Hindlimb muscle (tissue), 1 donor: ENCODE measurements around the gene HTR1B. TPM values are rescaled to one million over a fixed set of nuclear protein-coding genes. Genes with fewer than 3 reads are reported as not detected.

ENCODE experiments used
- DNase-seq: peaks from one replicate; pipeline ENCODE4 v3.0.0-alpha.2; 2013
- polyA plus RNA-seq: library from polyadenylated mRNA; unstranded; fragments of 120-200 nt; gene quantifications from one replicate; pipeline ENCODE4 v1.2.1, GENCODE V29; 2013; ENCODE audit not compliant: insufficient read length

HTR1B gene
- polyA plus RNA-seq, 1 donor = not detected

DNA sequence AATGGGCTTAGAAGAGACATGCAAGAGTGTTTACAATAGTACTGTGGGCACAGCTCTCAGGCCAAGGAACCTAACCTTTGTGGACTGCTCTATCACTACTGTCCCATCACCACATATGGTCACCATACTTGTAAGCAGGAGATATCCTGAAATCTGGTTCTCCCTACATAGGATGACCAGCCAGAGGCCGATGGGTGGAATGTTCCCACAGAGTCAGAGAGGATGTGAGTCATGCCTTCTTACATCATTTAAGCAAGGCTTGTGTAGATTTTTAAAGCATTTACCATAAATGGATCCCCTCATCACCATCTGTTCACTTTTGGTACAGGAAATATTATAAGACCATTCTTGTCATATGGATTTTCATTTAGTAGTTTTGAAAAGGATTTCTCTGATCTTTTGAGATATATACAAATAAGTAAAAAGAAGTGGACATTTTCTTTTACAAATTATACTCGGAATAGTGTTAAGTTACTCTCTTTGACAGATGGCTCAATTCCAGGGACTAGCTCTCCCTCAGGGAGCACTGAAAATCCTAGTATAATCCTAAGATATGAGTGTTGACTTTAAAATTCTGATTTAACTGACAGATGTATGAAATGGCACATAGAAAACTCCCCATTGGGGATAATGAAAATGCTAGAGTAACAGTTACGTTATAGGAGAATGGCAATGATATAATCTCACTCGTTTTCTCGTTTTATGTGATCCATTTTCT lies 6.6 kb downstream of the HTR1B start:
- no peak for DNase-seq

DNA sequence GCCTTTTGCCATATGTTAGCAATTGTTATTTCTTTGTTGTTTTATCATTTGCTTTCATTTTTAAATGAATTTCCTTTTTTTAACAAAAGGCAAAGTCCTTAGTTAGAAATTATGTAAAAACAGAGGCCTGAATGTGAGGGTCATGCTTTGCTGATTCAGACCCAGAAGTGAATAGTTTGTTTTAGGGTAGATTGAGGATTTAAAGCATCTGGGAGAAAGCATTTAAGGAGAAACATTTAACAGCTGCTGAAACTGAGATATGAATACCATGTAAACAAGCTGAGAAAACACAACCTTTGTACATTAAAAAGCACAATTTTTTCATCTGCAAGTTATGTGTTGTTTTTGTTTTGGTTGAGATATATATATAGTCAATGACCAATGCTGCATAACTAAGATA lies 8.0 kb downstream of the HTR1B start:
- DNase-seq = no peak

DNA sequence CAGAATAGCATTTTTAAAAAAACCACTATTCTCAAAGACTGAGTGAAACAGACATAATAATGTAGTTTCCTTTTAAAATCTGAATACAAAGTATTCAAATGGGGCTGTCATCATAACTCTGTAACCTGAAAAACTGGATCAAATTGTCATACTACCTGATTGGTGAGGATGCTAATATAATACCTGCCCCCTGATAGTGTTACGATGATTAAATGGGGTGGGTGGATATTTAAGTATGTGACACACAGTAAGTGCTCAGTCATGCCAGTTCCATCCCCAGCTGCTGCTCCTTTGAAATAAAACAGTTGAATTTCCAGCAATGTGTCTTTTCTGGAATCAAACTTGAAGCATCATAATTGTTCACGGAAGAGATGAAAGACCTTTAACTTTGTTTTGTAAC lies 8.9 kb downstream of the HTR1B start:
- DNase-seq = no peak

DNA sequence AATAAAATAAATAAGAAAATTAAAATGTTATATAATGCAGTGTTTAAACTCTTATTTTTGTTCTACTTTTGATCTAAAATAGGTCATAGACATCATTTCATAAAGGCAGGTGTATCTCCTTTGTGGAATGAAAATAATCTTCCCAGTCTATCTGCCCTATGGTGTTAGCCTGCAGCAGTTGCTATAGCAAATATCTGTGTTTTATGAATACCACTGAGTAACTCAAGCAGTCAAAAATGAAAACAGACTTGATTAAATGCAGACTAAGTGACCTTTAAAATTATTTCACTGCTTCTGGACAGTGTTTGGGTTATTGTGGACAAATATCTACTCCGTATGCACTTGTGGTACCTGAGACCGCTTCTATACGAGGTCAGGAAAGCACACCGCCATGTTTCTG lies 11.8 kb downstream of the HTR1B start:
- DNase-seq = no peak

DNA sequence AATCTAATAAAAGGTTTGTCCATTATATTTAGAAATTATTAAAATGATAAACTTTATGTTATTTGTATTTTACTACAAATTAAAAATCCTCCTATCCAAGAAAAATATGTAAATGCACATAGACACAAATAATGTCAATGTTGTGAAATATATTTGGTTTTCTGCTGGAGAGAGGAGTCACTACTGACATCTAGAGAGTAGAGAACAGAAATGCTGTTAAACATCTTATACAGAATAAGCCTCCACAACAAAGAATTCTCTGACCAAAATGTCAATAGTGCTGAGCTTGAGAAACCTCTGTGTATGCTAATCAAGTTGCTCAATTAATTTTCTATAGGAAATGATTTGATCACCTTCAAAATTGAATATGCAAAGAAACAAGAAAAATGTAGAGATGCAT lies 12.4 kb downstream of the HTR1B start:
- DNase-seq = no peak

DNA sequence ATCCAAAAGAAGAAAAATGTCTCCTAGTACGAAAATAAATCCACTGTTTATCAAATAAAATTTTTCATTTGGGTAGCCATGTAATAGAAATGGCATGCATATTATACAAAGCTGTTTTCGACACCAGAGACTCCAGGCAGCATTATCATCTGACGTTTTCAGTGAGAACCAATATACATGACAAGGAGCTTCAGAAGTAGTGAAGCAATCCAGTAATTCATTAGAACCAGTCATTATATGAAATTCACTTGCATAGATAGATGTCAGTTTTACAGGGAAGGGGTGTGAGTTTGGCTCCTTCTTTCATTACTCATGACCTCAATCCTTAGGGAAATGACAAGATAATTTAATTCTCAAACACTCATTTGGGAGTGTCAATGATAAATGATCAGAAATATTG lies 14.7 kb downstream of the HTR1B start:
- DNase-seq = no peak

DNA sequence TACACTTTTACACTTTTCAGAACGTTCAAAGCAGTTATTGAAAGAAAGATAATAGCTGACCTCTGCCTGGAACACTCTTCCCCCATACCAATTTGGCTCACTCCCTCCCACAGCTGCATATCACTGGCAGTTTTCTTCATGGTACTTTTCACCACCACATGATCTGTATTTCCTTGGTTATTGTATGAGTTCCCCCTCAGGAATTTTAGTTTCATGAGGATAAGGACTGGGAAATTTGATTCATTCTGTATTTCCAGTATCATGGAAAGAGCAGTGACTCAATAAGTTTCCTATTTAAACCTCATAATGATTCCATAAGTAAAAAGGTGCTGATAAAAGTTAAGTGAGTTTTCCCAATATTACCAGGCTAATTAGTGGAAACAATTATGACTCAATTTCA lies 16.0 kb downstream of the HTR1B start:
- DNase-seq = no peak

DNA sequence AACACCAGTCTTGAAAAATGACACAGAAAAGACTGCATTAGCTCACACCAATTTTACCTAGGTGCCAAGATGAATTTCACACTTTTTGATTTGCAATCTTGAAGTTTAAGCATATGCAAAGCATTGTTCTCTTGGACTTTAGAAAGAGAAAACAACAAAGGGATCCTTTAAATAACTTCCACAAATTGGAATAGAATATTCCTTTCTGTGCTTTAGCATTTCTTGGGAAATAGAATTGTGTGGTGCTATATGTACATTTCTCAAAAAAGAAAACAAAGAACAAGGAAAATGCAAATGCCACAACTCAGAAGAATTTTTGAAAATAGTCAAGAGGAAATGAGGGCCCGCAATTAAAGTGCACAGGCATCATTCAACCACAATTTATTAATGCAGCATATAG lies 17.0 kb downstream of the HTR1B start:
- DNase-seq = no peak

DNA sequence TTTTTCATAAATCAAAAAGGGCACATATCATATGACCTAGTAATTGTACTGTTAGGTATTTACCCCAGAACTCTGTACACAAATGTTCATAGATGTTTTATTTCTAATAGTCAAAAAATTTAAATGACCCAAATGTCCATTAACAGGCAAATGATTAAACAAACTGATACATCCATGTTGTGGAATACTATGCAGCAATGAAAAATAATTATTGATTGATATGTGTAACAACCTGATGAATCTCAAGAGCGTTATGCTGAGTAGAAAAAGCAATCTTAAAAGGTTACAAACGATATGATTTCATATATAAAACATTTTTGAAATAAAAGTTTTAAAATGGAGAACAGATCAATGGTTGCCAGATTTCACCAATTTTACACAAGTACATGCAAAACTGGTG lies 18.1 kb downstream of the HTR1B start:
- DNase-seq = no peak

DNA sequence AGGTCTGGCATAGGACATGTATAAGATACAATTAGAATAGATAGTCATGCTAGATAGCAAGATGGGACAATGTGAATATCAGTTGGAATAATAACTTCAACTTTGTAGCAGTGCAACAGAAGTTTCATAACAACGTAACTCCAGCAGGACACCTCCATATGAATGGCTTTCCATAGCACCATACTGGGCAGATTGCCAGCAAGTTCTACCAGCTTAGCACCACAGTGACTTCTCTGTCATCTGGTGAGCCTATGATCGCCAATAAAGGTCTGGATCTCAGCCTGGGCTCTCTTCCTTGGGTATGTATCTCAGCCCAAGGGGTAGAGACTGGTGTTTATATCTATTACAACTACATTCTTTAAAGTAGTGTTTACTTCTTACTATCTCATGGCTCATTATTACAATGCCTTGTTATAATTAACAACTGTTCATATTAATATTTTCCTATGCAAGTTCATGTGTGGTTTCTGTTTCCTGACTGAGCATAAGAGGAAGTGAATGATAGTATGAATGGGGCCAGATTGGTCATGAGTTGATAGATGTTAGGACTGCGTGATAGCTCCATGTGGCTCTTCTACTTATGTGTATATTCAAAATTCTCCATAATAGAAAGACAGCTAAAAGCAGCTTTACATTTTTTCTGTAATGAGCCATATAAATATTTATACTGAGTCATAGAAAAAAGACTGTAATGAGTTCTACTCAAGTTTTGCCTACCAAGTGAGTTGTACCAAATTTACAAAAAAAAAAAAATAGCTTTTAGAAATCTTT lies 22.9 kb downstream of the HTR1B start:
- DNase-seq = no peak

DNA sequence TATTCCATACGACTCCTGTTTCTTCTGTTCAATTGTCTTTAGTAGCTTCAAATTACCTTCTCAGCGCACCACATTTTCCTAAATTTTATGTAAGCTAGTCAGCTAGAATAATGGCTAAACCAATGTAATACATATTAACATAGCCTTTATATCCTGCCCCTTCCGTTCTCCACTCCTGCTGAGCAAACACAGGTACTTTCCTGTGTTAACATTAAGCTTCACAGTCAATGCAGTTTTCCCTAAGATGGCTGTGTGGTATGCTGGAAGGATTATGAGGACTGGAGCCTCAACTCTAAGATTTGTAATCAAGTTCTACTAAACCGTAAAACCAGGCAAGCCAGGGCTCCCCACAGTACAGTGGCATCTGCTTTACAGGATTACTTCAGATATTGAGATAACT lies 29.4 kb downstream of the HTR1B start:
- no peak for DNase-seq

DNA sequence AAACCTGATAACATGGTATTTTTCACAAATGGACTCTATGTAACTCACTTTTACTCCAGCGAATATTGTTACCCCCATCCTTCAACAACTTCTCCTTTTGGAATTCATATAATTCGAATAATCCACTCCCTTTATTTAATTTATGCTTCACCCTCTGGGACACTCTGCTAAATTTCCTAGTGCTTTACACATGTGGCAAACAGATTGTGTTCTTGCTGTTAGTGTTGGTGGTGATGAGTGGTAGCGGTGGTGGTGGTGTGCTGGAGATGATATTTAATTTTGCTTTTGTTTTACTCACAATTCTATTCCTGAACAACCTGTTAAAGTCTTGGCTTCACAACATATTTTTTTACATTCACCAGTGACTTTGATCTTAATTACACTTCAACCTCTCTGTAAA lies 32.8 kb downstream of the HTR1B start:
- no peak for DNase-seq

DNA sequence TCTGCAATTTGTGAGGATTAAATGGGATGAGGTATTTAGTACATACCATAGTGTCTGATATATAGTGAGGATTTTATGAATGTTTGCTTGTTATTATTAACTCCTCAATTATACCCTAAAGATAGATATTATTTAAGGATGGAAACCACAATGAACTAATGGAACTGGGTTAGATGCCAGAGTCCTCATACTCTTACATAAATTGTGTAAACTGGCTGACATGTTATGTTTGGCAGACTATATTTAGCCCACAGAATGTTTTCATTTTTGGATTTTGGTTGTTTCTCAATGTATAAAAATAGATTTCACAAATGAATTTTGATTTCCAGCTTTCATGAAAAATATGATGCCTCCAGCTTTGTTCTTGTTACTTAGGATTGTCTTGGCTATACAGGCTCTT lies 37.6 kb downstream of the HTR1B start:
- DNase-seq = no peak

DNA sequence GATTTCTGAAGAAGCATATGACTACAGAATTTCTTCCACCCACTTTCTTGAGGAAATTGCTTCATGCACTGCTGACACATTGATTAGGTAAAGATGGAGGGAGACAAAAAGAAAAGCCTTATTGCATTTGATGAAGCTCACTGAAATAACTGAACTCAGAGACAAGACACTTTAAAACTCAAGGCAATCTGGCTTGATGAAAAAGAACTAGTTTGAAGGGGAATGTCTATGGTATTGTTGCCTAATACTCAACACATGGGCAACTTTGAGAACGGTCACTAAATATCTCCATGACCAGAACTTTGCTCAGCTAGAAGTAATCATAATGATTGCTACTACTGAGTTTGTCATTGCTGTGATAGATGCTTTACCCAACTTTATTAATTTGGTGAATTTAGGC lies 38.1 kb downstream of the HTR1B start:
- DNase-seq = no peak

DNA sequence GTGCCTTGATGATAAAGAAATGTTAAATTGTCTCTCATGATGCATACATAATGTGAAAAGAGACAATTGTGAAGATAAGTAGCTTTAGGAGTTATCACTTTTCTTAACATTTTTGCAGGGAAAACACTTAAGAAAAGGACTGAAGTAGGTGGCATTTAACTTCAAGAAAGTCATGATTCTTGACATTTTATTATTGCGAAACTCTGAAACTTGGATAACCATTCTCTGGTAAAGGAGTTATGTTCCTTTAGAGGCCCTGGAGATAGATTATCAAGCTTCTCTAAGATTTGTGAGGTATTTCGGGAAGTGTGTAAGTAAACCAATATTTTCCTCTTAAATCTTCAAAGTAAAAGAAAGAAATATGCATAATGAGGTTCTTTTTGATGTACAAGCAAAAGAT lies 38.5 kb downstream of the HTR1B start:
- no peak for DNase-seq

DNA sequence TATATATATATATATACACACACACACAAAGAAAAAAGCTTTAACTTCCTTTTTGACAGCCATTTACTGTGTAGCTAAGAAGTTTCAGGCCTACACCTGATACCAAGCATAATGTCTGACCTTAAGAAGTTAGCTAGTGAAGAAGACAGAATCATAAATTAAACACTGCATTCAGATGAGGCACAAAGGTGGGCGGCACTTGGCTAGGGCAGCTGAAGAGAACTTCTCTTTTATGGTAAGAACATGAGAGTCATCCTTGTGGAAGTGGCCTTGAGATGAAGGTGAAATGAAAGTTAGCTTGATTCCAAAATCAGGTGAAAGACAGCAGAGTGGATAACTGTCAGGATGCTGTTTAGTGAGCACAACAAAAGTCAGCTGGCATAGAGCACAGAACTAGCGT lies 46.5 kb downstream of the HTR1B start:
- no peak for DNase-seq

DNA sequence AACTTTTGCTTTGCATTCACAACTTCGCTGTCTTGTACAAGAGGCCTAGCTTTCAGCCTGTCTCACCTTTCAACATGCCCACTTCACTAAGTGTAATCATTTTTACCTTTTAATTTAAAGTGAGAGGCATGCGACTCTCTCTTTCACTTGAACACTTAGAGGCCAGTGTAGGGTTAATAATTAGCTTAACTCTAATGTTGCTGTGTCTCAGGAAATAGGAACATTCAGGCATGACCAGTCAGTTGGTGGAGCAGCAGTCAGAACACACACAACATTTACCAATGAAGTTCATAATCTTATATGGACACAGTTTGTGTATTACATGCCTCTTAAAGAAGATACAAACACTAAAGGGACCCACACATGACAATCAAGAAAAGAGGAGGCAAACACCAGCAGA lies 47.6 kb downstream of the HTR1B start:
- no peak for DNase-seq

Other genes starting within 250 kb of the HTR1B start
- not detected for gene MEI4, start 189.5 kb upstream of the HTR1B start, polyA plus RNA-seq